HEK293 (cell line): ENCODE measurements around the gene PRPH.

Experiments
- KLF10 ChIP-seq: fragments of 450-650 bp; IDR thresholded peaks from 2 replicates; pipeline ENCODE4 v1.5.1; 2018; ENCODE audit warnings: missing biosample characterization, mild to moderate bottlenecking, missing genetic modification characterization
- KLF9 ChIP-seq: fragments of 450-650 bp; formaldehyde crosslinking; IDR thresholded peaks from 2 replicates; pipeline ENCODE4 v1.5.1; 2016; ENCODE audit warnings: missing biosample characterization, missing genetic modification characterization, low read depth
- SCRT1 ChIP-seq: fragments of 450-650 bp; formaldehyde crosslinking; IDR thresholded peaks from 2 replicates; pipeline ENCODE4 v1.5.1; 2016; ENCODE audit warnings: missing biosample characterization, missing genetic modification characterization, borderline replicate concordance
- SCRT2 ChIP-seq: fragments of 450-650 bp; formaldehyde crosslinking; IDR thresholded peaks from 2 replicates; pipeline ENCODE4 v1.5.1; 2016; ENCODE audit warnings: missing biosample characterization, missing genetic modification characterization
- SP2 ChIP-seq: fragments of 450-650 bp; formaldehyde crosslinking; IDR thresholded peaks from 2 replicates; pipeline ENCODE4 v1.5.1; 2016; ENCODE audit warnings: missing biosample characterization, missing genetic modification characterization
- SP3 ChIP-seq: fragments of 450-650 bp; formaldehyde crosslinking; IDR thresholded peaks from 2 replicates; pipeline ENCODE4 v1.5.1; 2016; ENCODE audit warnings: missing biosample characterization, missing genetic modification characterization
- WT1 ChIP-seq: fragments of 450-650 bp; formaldehyde crosslinking; IDR thresholded peaks from 2 replicates; pipeline ENCODE4 v1.5.1; 2016; ENCODE audit warnings: missing biosample characterization, missing genetic modification characterization
- YY2 ChIP-seq: fragments of 450-650 bp; formaldehyde crosslinking; IDR thresholded peaks from 2 replicates; pipeline ENCODE4 v1.5.1; 2016; ENCODE audit warnings: missing biosample characterization, missing genetic modification characterization
- ZNF132 ChIP-seq: fragments of 450-650 bp; formaldehyde crosslinking; IDR thresholded peaks from 2 replicates; pipeline ENCODE4 v1.5.1; 2017; ENCODE audit warnings: missing biosample characterization, missing genetic modification characterization, borderline replicate concordance
- ZNF239 ChIP-seq: fragments of 450-650 bp; formaldehyde crosslinking; IDR thresholded peaks from 2 replicates; pipeline ENCODE4 v1.5.1; 2016; ENCODE audit warnings: missing biosample characterization, missing genetic modification characterization
- ZNF354C ChIP-seq: fragments of 450-650 bp; formaldehyde crosslinking; IDR thresholded peaks from 2 replicates; pipeline ENCODE4 v1.5.1; 2016; ENCODE audit warnings: missing biosample characterization, missing genetic modification characterization, low read depth, borderline replicate concordance
- ZNF416 ChIP-seq: fragments of 450-650 bp; formaldehyde crosslinking; IDR thresholded peaks from 2 replicates; pipeline ENCODE4 v1.5.1; 2016; ENCODE audit warnings: missing biosample characterization, missing genetic modification characterization
- ZNF426 ChIP-seq: fragments of 450-650 bp; formaldehyde crosslinking; IDR thresholded peaks from 2 replicates; pipeline ENCODE4 v1.5.1; 2017; ENCODE audit warnings: missing biosample characterization, missing genetic modification characterization, mild to moderate bottlenecking, inconsistent platforms, moderate library complexity
- ZNF549 ChIP-seq: fragments of 450-650 bp; IDR thresholded peaks from 2 replicates; pipeline ENCODE4 v1.5.1; 2018; ENCODE audit warnings: missing biosample characterization, missing genetic modification characterization, mild to moderate bottlenecking, inconsistent platforms, moderate library complexity
- ZNF555 ChIP-seq: fragments of 450-650 bp; formaldehyde crosslinking; conservative IDR thresholded peaks from 2 replicates; pipeline ENCODE4 v1.5.1; 2017; ENCODE audit warnings: missing biosample characterization, mild to moderate bottlenecking, missing genetic modification characterization, inconsistent platforms
- ZNF561 ChIP-seq: fragments of 450-650 bp; IDR thresholded peaks from 2 replicates; pipeline ENCODE4 v1.5.1; 2018; ENCODE audit warnings: missing biosample characterization, missing genetic modification characterization, borderline replicate concordance
- ZNF600 ChIP-seq: fragments of 450-650 bp; formaldehyde crosslinking; IDR thresholded peaks from 2 replicates; pipeline ENCODE4 v1.5.1; 2016; ENCODE audit warnings: missing biosample characterization, missing genetic modification characterization
- ZNF610 ChIP-seq: fragments of 450-650 bp; formaldehyde crosslinking; IDR thresholded peaks from 2 replicates; pipeline ENCODE4 v1.5.1; 2016; ENCODE audit warnings: missing biosample characterization, missing genetic modification characterization, borderline replicate concordance
- ZNF747 ChIP-seq: fragments of 450-650 bp; formaldehyde crosslinking; IDR thresholded peaks from 2 replicates; pipeline ENCODE4 v1.5.1; 2016; ENCODE audit warnings: missing biosample characterization, missing genetic modification characterization
- ZXDB ChIP-seq: fragments of 450-650 bp; formaldehyde crosslinking; IDR thresholded peaks from 2 replicates; pipeline ENCODE4 v1.5.1; 2016; ENCODE audit warnings: missing biosample characterization, missing genetic modification characterization
- TF ChIP-seq, protein P1 (sequence below): fragments of 450-650 bp; formaldehyde crosslinking; optimal IDR thresholded peaks from 2 replicates; pipeline ENCODE3; 2016; ENCODE audit warnings: missing biosample characterization, mild to moderate bottlenecking, missing genetic modification characterization
- TF ChIP-seq, protein P2 (sequence below): fragments of 450-650 bp; formaldehyde crosslinking; IDR thresholded peaks from 2 replicates; pipeline ENCODE4 v1.5.1; 2017; ENCODE audit warnings: missing biosample characterization, missing genetic modification characterization
- TF ChIP-seq, protein P3 (sequence below): fragments of 450-650 bp; formaldehyde crosslinking; IDR thresholded peaks from 2 replicates; pipeline ENCODE4 v1.5.1; 2016; ENCODE audit warnings: missing biosample characterization, missing genetic modification characterization
- TF ChIP-seq, protein P4 (sequence below): fragments of 450-650 bp; formaldehyde crosslinking; IDR thresholded peaks from 2 replicates; pipeline ENCODE4 v1.5.1; 2016; ENCODE audit warnings: missing biosample characterization, missing genetic modification characterization, low read depth
- TF ChIP-seq, protein P5 (sequence below): fragments of 450-650 bp; formaldehyde crosslinking; IDR thresholded peaks from 2 replicates; pipeline ENCODE4 v1.5.1; 2016; ENCODE audit warnings: missing biosample characterization, missing genetic modification characterization
- TF ChIP-seq, protein P6 (sequence below): fragments of 450-650 bp; formaldehyde crosslinking; IDR thresholded peaks from 2 replicates; pipeline ENCODE4 v1.5.1; 2016; ENCODE audit warnings: missing biosample characterization, missing genetic modification characterization
- TF ChIP-seq, protein P7 (sequence below): fragments of 450-650 bp; formaldehyde crosslinking; IDR thresholded peaks from 2 replicates; pipeline ENCODE4 v1.5.1; 2016; ENCODE audit warnings: missing biosample characterization, missing genetic modification characterization

The PRPH gene

DNA sequence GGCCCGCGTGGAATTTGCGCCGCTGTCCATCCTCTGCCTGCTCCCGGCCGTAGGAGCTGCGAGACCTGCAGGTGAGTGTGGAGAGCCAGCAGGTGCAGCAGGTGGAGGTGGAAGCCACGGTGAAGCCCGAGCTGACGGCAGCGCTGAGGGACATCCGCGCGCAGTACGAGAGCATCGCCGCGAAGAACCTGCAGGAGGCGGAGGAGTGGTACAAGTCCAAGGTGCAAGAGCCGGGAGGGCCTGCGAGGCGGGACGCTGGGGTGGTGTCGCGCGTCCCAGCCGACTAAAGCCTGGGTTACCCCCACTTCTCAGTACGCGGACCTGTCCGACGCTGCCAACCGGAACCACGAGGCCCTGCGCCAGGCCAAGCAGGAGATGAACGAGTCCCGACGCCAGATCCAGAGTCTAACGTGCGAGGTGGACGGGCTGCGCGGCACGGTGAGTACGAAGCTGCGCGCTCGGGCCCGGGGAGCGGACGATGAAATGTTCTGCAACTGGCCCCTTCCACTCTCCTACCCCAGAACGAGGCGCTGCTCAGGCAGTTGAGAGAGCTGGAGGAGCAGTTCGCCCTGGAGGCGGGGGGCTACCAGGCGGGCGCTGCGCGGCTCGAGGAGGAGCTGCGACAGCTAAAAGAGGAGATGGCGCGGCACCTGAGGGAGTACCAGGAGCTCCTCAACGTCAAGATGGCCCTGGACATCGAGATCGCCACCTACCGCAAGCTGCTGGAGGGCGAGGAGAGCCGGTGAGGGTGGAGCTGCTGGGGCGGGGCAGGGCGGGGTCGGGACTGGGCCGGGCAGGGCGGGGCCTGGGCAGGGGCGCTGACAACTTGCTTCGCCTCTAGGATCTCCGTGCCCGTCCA is 2.1 kb downstream of the PRPH start (continued):
- TF ChIP-seq ZNF549 (no peak), SCRT1 (tag by site-specific recombination) (peak; percentile 98), WT1 (tag by site-specific recombination) (peak; percentile 29; the same call in 1 of the 2 replicates), ZNF555 (tag by site-specific recombination) (no peak), ZNF239 (0 out of 2 replicates have a peak, but pooled peaks have one; percentile 50), ZXDB (peak; percentile 54), SCRT2 (tag by site-specific recombination) (peak; percentile 99), ZNF561 (tag by site-specific recombination) (no peak; the same call in 1 of the 2 replicates), ZNF354C (no peak), ZNF416 (tag by site-specific recombination) (no peak), YY2 (no peak), SP2 (peak; percentile 55), KLF9 (peak; percentile 62; the same call in 1 of the 2 replicates), KLF10 (tag by site-specific recombination) (no peak; the same call in 1 of the 2 replicates), ZNF610 (tag by site-specific recombination) (peak; percentile 97), ZNF132 (no peak), SP3 (peak; percentile 68), ZNF426 (tag by site-specific recombination) (no peak), ZNF747 (tag by site-specific recombination) (no peak), ZNF600 (tag by site-specific recombination) (peak; percentile 100)
- TF ChIP-seq, protein P1, sequence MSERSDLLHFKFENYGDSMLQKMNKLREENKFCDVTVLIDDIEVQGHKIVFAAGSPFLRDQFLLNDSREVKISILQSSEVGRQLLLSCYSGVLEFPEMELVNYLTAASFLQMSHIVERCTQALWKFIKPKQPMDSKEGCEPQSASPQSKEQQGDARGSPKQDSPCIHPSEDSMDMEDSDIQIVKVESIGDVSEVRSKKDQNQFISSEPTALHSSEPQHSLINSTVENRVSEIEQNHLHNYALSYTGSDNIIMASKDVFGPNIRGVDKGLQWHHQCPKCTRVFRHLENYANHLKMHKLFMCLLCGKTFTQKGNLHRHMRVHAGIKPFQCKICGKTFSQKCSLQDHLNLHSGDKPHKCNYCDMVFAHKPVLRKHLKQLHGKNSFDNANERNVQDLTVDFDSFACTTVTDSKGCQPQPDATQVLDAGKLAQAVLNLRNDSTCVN (tag by site-specific recombination): peak; percentile 92
- TF ChIP-seq, protein P2, sequence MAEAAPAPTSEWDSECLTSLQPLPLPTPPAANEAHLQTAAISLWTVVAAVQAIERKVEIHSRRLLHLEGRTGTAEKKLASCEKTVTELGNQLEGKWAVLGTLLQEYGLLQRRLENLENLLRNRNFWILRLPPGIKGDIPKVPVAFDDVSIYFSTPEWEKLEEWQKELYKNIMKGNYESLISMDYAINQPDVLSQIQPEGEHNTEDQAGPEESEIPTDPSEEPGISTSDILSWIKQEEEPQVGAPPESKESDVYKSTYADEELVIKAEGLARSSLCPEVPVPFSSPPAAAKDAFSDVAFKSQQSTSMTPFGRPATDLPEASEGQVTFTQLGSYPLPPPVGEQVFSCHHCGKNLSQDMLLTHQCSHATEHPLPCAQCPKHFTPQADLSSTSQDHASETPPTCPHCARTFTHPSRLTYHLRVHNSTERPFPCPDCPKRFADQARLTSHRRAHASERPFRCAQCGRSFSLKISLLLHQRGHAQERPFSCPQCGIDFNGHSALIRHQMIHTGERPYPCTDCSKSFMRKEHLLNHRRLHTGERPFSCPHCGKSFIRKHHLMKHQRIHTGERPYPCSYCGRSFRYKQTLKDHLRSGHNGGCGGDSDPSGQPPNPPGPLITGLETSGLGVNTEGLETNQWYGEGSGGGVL (tag by site-specific recombination): peak; percentile 84
- TF ChIP-seq, protein P3, sequence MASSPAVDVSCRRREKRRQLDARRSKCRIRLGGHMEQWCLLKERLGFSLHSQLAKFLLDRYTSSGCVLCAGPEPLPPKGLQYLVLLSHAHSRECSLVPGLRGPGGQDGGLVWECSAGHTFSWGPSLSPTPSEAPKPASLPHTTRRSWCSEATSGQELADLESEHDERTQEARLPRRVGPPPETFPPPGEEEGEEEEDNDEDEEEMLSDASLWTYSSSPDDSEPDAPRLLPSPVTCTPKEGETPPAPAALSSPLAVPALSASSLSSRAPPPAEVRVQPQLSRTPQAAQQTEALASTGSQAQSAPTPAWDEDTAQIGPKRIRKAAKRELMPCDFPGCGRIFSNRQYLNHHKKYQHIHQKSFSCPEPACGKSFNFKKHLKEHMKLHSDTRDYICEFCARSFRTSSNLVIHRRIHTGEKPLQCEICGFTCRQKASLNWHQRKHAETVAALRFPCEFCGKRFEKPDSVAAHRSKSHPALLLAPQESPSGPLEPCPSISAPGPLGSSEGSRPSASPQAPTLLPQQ (tag by site-specific recombination): peak; percentile 69; the same call in 1 of the 2 replicates
- TF ChIP-seq, protein P4, sequence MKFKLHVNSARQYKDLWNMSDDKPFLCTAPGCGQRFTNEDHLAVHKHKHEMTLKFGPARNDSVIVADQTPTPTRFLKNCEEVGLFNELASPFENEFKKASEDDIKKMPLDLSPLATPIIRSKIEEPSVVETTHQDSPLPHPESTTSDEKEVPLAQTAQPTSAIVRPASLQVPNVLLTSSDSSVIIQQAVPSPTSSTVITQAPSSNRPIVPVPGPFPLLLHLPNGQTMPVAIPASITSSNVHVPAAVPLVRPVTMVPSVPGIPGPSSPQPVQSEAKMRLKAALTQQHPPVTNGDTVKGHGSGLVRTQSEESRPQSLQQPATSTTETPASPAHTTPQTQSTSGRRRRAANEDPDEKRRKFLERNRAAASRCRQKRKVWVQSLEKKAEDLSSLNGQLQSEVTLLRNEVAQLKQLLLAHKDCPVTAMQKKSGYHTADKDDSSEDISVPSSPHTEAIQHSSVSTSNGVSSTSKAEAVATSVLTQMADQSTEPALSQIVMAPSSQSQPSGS (tag by site-specific recombination): no peak
- TF ChIP-seq, protein P5, sequence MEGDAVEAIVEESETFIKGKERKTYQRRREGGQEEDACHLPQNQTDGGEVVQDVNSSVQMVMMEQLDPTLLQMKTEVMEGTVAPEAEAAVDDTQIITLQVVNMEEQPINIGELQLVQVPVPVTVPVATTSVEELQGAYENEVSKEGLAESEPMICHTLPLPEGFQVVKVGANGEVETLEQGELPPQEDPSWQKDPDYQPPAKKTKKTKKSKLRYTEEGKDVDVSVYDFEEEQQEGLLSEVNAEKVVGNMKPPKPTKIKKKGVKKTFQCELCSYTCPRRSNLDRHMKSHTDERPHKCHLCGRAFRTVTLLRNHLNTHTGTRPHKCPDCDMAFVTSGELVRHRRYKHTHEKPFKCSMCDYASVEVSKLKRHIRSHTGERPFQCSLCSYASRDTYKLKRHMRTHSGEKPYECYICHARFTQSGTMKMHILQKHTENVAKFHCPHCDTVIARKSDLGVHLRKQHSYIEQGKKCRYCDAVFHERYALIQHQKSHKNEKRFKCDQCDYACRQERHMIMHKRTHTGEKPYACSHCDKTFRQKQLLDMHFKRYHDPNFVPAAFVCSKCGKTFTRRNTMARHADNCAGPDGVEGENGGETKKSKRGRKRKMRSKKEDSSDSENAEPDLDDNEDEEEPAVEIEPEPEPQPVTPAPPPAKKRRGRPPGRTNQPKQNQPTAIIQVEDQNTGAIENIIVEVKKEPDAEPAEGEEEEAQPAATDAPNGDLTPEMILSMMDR (tag by site-specific recombination): peak; percentile 86; the same call in 1 of the 2 replicates
- TF ChIP-seq, protein P6, sequence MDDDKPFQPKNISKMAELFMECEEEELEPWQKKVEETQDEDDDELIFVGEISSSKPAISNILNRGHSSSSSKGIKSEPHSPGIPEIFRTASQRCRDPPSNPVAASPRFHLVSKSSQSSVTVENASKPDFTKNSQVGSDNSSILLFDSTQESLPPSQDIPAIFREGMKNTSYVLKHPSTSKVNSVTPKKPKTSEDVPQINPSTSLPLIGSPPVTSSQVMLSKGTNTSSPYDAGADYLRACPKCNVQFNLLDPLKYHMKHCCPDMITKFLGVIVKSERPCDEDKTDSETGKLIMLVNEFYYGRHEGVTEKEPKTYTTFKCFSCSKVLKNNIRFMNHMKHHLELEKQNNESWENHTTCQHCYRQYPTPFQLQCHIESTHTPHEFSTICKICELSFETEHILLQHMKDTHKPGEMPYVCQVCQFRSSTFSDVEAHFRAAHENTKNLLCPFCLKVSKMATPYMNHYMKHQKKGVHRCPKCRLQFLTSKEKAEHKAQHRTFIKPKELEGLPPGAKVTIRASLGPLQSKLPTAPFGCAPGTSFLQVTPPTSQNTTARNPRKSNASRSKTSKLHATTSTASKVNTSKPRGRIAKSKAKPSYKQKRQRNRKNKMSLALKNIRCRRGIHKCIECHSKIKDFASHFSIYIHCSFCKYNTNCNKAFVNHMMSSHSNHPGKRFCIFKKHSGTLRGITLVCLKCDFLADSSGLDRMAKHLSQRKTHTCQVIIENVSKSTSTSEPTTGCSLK (tag by site-specific recombination): no peak
- TF ChIP-seq, protein P7, sequence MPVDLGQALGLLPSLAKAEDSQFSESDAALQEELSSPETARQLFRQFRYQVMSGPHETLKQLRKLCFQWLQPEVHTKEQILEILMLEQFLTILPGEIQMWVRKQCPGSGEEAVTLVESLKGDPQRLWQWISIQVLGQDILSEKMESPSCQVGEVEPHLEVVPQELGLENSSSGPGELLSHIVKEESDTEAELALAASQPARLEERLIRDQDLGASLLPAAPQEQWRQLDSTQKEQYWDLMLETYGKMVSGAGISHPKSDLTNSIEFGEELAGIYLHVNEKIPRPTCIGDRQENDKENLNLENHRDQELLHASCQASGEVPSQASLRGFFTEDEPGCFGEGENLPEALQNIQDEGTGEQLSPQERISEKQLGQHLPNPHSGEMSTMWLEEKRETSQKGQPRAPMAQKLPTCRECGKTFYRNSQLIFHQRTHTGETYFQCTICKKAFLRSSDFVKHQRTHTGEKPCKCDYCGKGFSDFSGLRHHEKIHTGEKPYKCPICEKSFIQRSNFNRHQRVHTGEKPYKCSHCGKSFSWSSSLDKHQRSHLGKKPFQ: no peak
